ENCODE results near the gene RSPH10B2.
"Not testable (repeated sequence)": the region's sequence is repeated elsewhere in the genome, so short reads cannot be mapped to it uniquely, and the experiment has no call there.

- TF ChIP-seq CTCF, POLR2AphosphoS5 (IDR thresholded peaks at IDR 0.05): not testable (repeated sequence)
Measured at GRCh38 chr7:6726341-6726740, 27.6 kb upstream of the RSPH10B2 start.

Data from breast epithelium (tissue), 3 donors.